Measurements from ENCODE around the gene COLEC12. TPM values are rescaled to one million over a fixed set of nuclear protein-coding genes. Genes with fewer than 3 reads are reported as not detected.

The COLEC12 gene
- polyA plus RNA-seq, 1 donor (not counting 4 experiments of a cell fraction or from before 2014, with no cell fraction given), result not detected

GRCh38 chr18:404061-404636 lies 96.4 kb downstream of the COLEC12 start:
- Histone ChIP-seq H3K9me3 (ENCODE audit: control insufficient read depth, low read depth, low read length) (no peaks in the 10 kb centered on the region), H2AFZ (ENCODE audit: control insufficient read depth, low read length) (no peak overlapping the region), H3K4me2 (ENCODE audit: control insufficient read depth, extremely low read depth, insufficient read depth, low read depth, low read length) (no peak overlapping the region), H3K4me3 (ENCODE audit: control insufficient read depth in 2 of 3, extremely low read depth in 1 of 3, insufficient read depth in 2 of 3, low read depth in 1 of 3, low read length in 3 of 3) (no peak overlapping the region), H3K79me2 (ENCODE audit: control insufficient read depth, insufficient read depth, low read length) (no peaks in the 10 kb centered on the region), H4K20me1 (ENCODE audit: control insufficient read depth, extremely low read depth, insufficient read depth, low read length) (no peaks in the 10 kb centered on the region), H3K27ac (ENCODE audit: control insufficient read depth, insufficient read depth, low read length) (no peak overlapping the region), H3K9me1 (ENCODE audit: control insufficient read depth, extremely low read depth, insufficient read depth, low read length) (no peaks in the 10 kb centered on the region), H3K36me3 (ENCODE audit: control insufficient read depth in 2 of 2, extremely low read depth in 1 of 2, insufficient read depth in 2 of 2, low read length in 2 of 2) (no peaks in the 10 kb centered on the region), H3K27me3 (ENCODE audit: control insufficient read depth, extremely low read depth, insufficient read depth, low read length) (no peaks in the 10 kb centered on the region), H3K9ac (ENCODE audit: control insufficient read depth, extremely low read depth, insufficient read depth, low read length) (no peak overlapping the region), H3K4me1 (ENCODE audit: control insufficient read depth, extremely low read depth, insufficient read depth, low read length) (no peaks in the 10 kb centered on the region)
- FAIRE-seq, result no peak
- no peak for DNase-seq (ENCODE audit: low read depth, low spot score)
- dilution Hi-C loops (cut with MboI; ENCODE audit: extremely low pct_ligation_motif_present, low sequenced_read_pairs), result no loop called here
- no peak for TF ChIP-seq EZH2 (IDR thresholded peaks at IDR 0.05; ENCODE audit: low read length)
- TF ChIP-seq CTCF (optimal IDR thresholded peaks at IDR 0.05 in 1 of 3, IDR thresholded peaks at IDR 0.05 in 1 of 3, conservative IDR thresholded peaks at IDR 0.05 in 1 of 3; ENCODE audit: extremely low read depth in 1 of 3, insufficient read depth in 2 of 3, low read length in 3 of 3), result no peak

- Histone ChIP-seq H3K9me3 (ENCODE audit: control insufficient read depth, low read depth, low read length) (no peaks in the 10 kb centered on the region), H4K20me1 (ENCODE audit: control insufficient read depth, extremely low read depth, insufficient read depth, low read length) (no peaks in the 10 kb centered on the region), H3K27ac (ENCODE audit: control insufficient read depth, insufficient read depth, low read length) (no peak overlapping the region), H3K4me3 (ENCODE audit: control insufficient read depth in 2 of 3, extremely low read depth in 1 of 3, insufficient read depth in 2 of 3, low read depth in 1 of 3, low read length in 3 of 3) (no peak overlapping the region), H3K9me1 (ENCODE audit: control insufficient read depth, extremely low read depth, insufficient read depth, low read length) (no peaks in the 10 kb centered on the region), H3K9ac (ENCODE audit: control insufficient read depth, extremely low read depth, insufficient read depth, low read length) (no peak overlapping the region), H2AFZ (ENCODE audit: control insufficient read depth, low read length) (no peak overlapping the region), H3K4me2 (ENCODE audit: control insufficient read depth, extremely low read depth, insufficient read depth, low read depth, low read length) (no peak overlapping the region), H3K27me3 (ENCODE audit: control insufficient read depth, extremely low read depth, insufficient read depth, low read length) (no peaks in the 10 kb centered on the region), H3K36me3 (ENCODE audit: control insufficient read depth in 2 of 2, extremely low read depth in 1 of 2, insufficient read depth in 2 of 2, low read length in 2 of 2) (no peaks in the 10 kb centered on the region), H3K79me2 (ENCODE audit: control insufficient read depth, insufficient read depth, low read length) (no peaks in the 10 kb centered on the region), H3K4me1 (ENCODE audit: control insufficient read depth, extremely low read depth, insufficient read depth, low read length) (no peaks in the 10 kb centered on the region)
- dilution Hi-C loops (cut with MboI; ENCODE audit: extremely low pct_ligation_motif_present, low sequenced_read_pairs), result no loop called here
- DNase-seq (ENCODE audit: low read depth, low spot score) (no peak), FAIRE-seq (no peak)
- no peak for TF ChIP-seq CTCF (optimal IDR thresholded peaks at IDR 0.05 in 1 of 3, IDR thresholded peaks at IDR 0.05 in 1 of 3, conservative IDR thresholded peaks at IDR 0.05 in 1 of 3; ENCODE audit: extremely low read depth in 1 of 3, insufficient read depth in 2 of 3, low read length in 3 of 3)
- no peak for TF ChIP-seq EZH2 (IDR thresholded peaks at IDR 0.05; ENCODE audit: low read length)
These were observed 98.4 kb downstream of the COLEC12 start for GRCh38 chr18:402129-402528.

All from keratinocyte (primary cell).